ENCODE measurements around the gene FAM107B.

FAM107B gene

GRCh38 chr10:14510346-14510745 lies 264.4 kb downstream of the FAM107B start:
- TF ChIP-seq, protein P1, sequence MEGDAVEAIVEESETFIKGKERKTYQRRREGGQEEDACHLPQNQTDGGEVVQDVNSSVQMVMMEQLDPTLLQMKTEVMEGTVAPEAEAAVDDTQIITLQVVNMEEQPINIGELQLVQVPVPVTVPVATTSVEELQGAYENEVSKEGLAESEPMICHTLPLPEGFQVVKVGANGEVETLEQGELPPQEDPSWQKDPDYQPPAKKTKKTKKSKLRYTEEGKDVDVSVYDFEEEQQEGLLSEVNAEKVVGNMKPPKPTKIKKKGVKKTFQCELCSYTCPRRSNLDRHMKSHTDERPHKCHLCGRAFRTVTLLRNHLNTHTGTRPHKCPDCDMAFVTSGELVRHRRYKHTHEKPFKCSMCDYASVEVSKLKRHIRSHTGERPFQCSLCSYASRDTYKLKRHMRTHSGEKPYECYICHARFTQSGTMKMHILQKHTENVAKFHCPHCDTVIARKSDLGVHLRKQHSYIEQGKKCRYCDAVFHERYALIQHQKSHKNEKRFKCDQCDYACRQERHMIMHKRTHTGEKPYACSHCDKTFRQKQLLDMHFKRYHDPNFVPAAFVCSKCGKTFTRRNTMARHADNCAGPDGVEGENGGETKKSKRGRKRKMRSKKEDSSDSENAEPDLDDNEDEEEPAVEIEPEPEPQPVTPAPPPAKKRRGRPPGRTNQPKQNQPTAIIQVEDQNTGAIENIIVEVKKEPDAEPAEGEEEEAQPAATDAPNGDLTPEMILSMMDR (IDR thresholded peaks at IDR 0.05; ENCODE audit: low read length, missing control alignments), result no peak
- no peak for DNase-seq (ENCODE audit: low read depth)

DNA sequence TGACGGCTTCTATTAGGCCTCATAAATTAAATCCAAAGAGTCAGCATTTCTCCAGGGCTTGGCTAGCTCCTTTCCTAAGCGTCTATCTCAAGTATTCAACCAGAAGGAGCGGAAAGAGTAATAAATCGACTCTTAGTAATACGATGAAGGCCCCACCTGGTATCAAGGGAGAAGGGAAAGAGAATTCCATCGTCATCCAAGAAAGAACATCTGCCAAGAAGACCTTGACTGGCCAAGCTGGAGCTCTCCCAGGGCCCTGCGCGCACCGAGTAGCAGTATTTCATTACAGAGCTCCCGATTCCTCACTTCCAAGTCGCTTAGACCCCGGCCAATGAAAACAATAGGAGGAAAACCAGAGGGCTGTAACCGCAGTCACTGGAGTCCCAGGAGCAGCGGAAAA lies 266.0 kb downstream of the FAM107B start:
- H3K4me3 ChIP-seq (replicated peaks; ENCODE audit: low read depth, low read length), result no peak overlapping the region
- no peak for DNase-seq (ENCODE audit: low read depth)
- TF ChIP-seq, protein P1 (IDR thresholded peaks at IDR 0.05; ENCODE audit: low read length, missing control alignments), result no peak

More at GRCh38 chr10:14510346-14510745, 264.4 kb downstream of the FAM107B start:
- H3K4me3 ChIP-seq (replicated peaks; ENCODE audit: low read depth, low read length), result no peak overlapping the region

GRCh38 chr10:14507781-14508180 lies 266.9 kb downstream of the FAM107B start:
- H3K4me3 ChIP-seq (replicated peaks; ENCODE audit: low read depth, low read length), result no peak overlapping the region
- no peak for DNase-seq (ENCODE audit: low read depth)
- TF ChIP-seq, protein P1 (IDR thresholded peaks at IDR 0.05; ENCODE audit: low read length, missing control alignments), result no peak

DNA sequence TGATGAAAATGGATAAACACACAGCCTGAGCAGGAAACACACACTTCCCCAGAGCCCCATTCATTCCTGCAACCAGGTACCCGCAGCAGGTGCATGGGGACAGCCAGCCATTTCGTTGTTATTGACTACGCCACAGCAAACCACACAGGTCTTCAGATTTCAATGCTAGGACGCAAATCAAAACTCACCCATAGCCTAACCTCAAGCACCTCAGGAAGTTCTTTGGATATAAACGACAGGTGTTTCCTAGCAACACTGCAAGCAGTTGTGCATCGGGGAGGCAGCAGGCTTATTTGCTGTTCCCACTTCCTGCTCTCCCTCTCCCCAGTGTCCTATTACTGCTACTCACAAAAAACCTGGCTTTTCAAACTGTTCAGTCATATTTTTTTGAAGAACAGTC lies 267.5 kb downstream of the FAM107B start:
- TF ChIP-seq, protein P1 (IDR thresholded peaks at IDR 0.05; ENCODE audit: low read length, missing control alignments), result no peak
- H3K4me3 ChIP-seq (replicated peaks; ENCODE audit: low read depth, low read length), result no peak overlapping the region
- DNase-seq (ENCODE audit: low read depth), result no peak

DNA sequence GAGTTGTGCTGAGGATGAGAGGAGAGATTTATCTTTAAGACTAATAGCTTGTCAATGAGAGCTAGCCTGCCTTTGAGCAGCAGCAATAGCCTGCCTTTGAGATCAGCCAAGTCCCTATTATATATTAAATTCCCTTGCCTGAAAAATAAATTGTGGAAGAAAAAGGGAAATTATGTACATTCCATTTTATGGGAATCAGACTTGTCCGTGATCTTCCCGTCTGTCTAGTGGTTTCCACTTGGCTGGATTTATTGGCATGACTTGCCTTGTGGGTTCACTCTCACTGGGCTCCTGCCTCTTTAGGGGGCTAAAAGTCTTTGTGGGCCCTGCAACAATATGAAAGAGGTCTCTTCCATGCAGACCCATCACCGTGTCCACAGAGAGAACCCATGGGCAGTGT lies 272.3 kb downstream of the FAM107B start:
- TF ChIP-seq, protein P1 (IDR thresholded peaks at IDR 0.05; ENCODE audit: low read length, missing control alignments), result no peak
- no peak for DNase-seq (ENCODE audit: low read depth)
- H3K4me3 ChIP-seq (replicated peaks; ENCODE audit: low read depth, low read length), result no peak overlapping the region

DNA sequence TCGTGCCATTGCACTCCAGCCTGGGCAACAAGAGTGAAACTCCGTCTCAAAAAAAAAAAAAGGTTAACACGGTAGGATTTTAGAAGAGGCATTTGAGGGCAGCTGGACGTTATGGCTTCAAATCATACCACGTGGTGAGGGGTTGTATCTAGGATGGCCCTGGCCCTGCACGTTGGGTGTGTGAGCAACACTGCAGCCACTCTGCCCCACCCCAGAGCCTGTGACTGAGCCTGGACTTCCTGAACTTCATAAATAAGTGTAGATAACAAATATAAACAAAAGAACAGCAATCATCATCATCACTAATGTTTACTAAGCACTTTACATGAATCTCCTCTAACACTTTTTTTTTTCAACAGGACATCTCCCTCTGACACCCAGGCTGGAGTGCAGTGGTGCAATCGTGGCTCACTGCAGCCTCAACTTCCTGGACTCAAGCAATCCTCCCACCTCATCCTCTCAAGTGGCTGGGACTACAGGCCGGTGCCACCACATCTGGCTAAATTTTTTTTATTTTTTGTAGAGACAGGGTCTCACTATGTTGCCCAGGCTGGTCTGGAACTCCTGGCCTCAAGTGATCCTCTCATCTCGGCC lies 274.4 kb downstream of the FAM107B start:
- no peak overlapping the region for H3K4me3 ChIP-seq (replicated peaks; ENCODE audit: low read depth, low read length)
- DNase-seq (ENCODE audit: low read depth), result no peak
- TF ChIP-seq, protein P1 (IDR thresholded peaks at IDR 0.05; ENCODE audit: low read length, missing control alignments), result no peak

DNA sequence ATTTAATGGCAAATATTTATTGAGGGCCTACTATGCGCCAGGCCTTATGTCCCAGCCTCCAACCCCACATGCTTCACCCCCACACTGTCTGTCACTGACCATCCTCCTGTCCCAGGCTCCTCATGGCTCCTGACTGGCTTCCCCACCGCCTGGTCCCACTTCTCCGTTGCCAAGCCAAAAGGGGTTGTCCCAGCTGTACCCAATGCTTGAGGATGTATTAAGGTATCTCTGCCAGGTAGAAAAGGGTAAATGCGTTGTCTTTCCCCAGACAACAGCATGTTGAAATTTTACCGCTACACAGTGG lies 275.1 kb downstream of the FAM107B start:
- TF ChIP-seq, protein P1 (IDR thresholded peaks at IDR 0.05; ENCODE audit: low read length, missing control alignments), result no peak
- no peak overlapping the region for H3K4me3 ChIP-seq (replicated peaks; ENCODE audit: low read depth, low read length)

More for the DNA sequence above, 275.1 kb downstream of the FAM107B start:
- no peak for DNase-seq (ENCODE audit: low read depth)

Measured in fibroblast of pulmonary artery (primary cell).